NCI-H128 (cell line): ENCODE measurements around the gene DEUP1.

Source experiments
- DNase-seq: peaks from one replicate; lab custom pipeline; 2025; ENCODE audit not compliant: unreplicated experiment; lab: John Stamatoyannopoulos, UW

The DEUP1 gene

DNA sequence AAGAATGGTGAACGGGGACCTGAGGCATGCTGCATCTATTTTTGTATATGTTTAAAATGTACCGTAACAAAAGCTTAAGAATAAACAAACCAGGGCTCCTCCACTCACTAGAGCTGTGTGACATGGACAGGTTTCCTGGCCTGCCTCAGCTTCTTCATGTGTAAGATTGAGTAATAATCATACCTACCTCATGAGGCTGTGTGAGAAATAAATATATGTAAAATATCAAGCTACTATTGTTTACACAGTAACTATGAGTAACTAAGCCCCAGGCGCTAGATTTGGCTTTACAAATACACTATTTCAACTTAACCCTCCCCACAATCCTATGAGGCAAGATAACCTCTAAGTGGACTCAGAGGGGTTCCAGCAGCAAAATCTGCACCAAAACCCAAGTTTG, 146.3 kb downstream of the DEUP1 start:
- no peak for DNase-seq

DNA sequence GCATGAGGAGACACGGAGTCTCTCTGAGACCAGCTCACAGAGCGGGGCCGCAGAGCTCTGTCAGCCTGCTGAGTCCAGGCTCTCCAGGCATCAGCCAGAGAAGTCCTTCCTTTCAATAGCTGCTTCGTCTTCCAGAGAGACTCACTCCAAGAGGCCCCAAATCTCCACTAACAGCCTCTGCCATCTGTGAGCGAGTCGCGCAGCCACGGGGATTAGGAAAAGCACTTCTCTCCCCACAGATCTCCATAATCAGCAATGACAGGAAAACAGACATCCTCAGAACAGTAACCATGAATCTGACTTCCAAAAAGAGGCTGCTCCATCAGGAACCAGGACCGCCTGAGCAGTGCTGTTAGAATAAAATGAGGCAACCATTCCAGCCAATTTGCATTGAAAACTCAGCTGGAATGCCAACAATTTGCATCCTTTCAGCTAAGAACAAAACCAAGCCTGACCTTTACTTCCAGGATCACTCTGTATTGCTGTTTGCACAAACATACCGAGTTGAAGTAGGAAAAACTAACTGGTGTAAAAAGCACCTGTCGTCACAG, 147.2 kb downstream of the DEUP1 start:
- no peak for DNase-seq

GRCh38 chr11:93478841-93479240, 148.3 kb downstream of the DEUP1 start:
- DNase-seq, result no peak

DNA sequence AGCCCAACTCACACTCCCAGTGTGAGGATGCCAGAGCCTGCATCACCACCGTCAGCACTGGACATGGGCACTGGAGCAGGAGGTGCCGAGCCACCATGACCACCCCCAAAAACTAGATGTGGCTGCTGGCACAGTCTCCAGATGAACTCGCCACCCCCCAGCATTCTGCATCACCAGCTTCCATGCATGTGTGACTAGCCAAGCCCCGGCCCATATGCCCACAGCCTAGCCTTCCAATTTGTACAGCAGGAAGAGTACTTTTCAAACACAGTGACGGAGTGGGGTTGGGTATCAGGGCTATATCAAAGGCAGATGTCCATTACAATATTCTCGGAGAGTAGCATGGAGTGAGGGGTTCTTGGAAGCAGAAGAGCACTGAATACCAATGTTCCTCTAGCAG, 149.7 kb downstream of the DEUP1 start:
- no peak for DNase-seq

DNA sequence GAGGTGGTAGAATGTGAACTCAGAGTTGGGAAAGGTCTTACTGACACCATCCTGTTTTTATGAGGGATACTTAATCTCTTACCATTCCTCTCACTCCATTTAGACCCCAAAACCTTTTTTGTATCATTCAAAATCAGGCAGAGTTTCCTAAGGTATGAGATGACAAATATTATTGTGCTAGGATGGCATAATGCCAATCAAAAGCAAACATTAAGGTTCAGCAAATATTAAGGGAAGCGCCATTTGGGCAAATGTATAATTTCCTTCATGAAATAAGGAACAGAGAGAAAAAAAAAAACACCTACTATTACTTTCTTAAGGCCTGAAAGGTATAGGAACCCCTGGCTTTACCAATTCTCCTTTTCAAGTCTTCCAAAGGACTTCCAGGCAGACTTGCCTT, 150.2 kb downstream of the DEUP1 start:
- no peak for DNase-seq

DNA sequence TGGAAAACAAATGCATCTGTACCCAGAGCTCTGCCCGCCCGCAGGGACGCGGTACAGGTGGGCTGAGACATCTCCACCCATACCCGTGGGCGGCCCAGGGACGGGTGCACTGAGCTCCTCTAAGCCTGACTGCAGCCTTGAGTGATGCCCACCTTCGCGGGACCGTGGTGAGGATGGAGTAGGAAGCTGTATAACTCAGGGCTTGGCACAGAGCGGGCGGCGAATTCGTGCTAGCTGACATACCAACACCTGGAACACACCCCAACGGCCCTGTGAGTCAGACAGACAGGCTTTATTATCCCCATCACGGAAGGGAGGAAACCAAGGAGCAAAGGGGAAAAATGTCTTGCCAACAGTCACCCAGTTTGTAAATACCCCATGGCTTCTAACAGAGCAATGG, 150.7 kb downstream of the DEUP1 start:
- DNase-seq, result no peak

DNA sequence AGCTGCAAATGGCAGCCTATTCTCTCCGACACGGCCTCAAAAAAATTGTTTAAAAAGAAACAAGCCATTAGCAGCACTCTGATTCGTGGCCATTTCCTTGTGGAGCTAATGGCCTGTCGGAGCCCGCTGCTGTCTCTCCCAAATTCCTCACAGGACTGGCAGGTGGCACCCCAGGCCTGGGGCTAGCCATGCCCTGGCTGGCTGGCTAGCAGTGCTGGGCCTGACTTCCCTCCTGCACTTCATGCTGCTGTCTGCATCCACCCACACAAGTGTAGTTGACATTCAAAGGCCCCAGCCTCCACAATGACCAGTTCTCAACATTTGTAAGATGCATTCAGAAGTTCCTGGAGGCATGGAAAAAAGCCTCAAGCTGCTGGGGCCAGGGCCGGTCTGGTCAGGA, 151.2 kb downstream of the DEUP1 start:
- no peak for DNase-seq

DNA sequence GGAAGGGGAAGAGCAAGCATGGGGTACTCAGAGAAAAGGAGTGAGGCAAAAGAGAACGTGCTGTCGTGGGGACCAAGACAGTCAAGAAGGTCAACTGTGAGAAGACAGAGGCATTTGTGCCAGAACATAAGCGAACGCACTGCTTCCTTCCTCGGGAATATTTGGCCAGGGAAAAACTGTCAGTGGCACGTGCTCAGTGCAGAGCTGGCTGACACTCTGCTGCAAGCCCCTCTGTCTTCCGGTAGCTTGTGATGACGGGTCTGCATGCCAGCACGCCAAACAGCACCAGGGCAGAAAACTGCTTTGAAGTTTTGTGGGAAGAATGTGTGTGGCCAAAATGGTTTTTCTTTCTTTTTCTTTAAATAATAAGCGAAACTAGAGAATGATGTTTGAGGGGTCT, 152.0 kb downstream of the DEUP1 start:
- DNase-seq, result no peak

GRCh38 chr11:93484716-93485115, 154.2 kb downstream of the DEUP1 start:
- DNase-seq, result no peak

DNA sequence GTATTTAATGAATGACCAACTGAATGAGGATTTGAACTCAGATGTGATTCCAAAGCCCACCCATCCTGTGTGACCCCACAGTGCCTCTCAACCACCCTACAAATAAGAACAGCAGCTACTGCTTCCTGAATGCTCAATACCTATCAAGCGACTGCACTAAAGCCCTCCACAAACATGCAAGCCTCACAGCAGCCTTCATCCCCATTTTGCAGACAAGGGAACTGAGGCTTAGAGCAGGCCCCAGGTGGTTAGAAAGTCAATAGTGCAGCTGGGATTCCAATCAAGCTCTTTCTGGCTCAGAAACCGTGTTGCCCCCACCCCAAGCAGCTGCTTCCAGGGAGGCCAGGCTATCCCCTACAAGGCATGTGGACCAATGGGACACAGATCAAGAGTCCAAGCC, 155.4 kb downstream of the DEUP1 start:
- DNase-seq, result no peak

GRCh38 chr11:93487032-93487483, 156.5 kb downstream of the DEUP1 start:
- DNase-seq, result no peak
